ENCODE results near the gene MVB12B.
"Not testable (repeated sequence)": the region's sequence is repeated elsewhere in the genome, so short reads cannot be mapped to it uniquely, and the experiment has no call there.

Gene MVB12B

DNA sequence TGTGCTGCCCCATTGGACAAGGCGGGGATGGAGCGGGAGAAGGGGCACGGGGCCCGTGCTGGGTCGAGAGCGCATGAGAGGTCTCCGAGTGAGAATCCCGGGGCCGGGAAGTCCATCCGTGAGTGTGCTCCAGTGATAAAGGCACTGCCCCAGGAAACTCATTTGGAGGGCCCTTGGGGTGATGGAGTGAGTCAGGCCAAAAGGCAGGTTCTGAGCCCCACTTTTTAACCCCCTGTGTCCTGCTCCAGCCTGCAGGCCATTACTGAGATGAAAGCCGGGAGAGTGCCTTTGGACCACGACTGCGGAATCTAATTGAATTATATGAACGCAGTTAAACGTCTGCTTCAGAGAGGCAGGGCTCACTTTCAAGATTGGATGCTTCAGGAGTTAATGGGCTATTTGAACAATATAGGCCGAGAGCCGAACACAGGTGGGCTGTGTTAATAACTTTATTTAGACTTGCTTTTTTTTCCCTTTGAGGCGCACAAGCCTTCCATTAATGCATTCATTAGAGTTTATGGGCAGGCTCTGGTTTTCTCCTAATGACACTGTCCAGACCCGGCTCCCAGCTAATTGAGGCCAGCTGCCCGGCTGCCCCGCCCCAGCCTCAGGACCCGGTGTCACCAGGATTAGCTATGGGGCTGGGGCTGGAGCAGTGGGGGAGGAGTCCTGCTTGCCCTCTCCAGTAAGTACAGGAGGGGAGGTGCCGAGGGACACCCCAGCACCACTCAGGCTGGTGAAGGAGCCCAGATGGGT is 208.0 kb downstream of the MVB12B start:
- no peak for DNase-seq (ENCODE audit: low read depth in 3 of 3)

DNA sequence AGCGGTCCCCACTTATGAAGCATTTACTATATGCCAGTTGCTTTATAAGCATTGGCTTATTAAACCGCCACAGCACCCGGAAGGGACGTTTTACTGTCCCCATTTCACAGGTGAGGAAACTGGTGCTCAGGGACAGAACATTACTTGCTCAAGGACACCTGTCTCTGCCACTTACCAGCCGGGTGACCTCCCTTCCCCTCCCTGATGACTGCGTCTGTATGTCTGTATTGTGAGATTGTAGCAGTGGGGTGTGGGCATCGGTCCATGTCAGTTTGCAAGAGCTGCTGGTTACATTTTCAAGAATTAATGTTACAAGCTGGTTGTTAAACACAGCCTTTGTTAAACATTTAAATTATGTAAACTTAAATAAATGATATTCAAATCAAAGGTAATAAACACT is 209.5 kb downstream of the MVB12B start:
- DNase-seq (ENCODE audit: low read depth in 3 of 3), result no peak

DNA sequence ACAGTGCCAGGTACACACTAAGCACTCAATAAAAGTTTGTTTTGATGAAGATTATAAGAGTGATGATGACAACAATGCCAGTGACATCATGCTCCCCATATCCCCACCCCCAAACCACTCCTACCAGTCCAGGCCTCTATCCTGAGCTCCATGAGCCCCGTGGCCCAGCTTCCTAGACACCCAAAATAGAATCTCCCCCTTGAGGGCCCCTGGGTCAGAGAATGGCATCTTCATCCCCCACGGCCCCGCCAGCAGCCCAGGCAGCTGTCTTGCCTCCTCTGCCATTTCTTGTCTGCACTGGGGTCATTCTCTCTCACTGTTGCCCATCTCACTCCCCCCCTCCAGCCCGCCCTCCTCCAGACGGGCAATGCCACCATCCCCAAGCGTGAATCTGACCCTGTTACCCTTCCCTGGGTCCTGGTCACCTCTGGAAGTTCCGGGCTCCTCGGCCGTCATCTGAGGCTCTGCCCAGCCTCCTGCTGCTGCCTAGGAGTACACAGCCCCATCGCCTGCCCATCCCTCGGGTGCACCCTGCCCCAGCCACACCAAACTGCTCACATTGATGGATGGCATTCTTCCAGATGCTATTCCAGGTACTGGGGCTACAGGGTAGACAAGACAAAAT is 210.3 kb downstream of the MVB12B start:
- DNase-seq (ENCODE audit: low read depth in 3 of 3), result no peak

DNA sequence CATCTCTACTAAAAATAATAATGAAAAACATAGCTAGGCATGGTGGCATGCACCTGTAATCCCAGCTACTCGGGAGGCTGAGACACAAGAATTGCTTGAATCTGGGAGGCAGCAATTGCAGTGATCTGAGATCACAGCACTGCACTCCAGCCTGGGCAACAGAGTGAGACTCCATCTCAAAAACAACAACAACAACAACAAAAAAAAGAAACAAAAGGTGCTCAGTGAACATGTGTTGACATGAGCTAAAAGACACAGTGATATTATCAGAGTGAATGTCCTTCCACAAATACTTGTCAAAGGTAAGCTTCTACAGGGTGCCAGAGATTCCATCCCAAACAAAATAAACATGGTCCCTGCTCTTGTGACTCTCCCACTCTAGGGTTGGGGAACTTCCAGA is 211.9 kb downstream of the MVB12B start:
- DNase-seq (ENCODE audit: low read depth in 3 of 3), result no peak

DNA sequence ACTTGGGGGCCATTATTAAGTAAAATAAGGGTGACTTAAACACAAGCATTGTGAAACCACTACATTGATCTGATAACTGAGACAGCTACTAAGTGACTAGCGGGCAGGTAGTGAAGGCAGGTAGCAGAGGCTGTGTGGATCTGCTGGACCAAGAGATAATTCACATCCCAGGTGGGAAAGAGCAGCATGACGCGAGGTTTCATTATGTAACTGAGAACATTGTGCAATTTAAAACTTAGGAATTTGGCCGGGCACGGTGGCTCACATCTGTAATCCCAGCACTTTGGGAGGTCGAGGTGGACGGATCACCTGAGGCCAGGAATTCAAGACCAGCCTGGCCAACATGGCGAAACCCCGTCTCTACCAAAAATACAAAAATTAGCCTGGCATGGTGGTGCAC is 213.8 kb downstream of the MVB12B start:
- DNase-seq (ENCODE audit: low read depth in 3 of 3), result not testable (repeated sequence)

GRCh38 chr9:126543490-126543889 is 216.9 kb downstream of the MVB12B start:
- DNase-seq (ENCODE audit: low read depth in 3 of 3), result no peak

GRCh38 chr9:126545106-126545505 is 218.5 kb downstream of the MVB12B start:
- DNase-seq (ENCODE audit: low read depth in 3 of 3), result no peak

- DNase-seq (ENCODE audit: low read depth in 3 of 3), result no peak
These were observed 219.4 kb downstream of the MVB12B start for GRCh38 chr9:126546036-126546435.

DNA sequence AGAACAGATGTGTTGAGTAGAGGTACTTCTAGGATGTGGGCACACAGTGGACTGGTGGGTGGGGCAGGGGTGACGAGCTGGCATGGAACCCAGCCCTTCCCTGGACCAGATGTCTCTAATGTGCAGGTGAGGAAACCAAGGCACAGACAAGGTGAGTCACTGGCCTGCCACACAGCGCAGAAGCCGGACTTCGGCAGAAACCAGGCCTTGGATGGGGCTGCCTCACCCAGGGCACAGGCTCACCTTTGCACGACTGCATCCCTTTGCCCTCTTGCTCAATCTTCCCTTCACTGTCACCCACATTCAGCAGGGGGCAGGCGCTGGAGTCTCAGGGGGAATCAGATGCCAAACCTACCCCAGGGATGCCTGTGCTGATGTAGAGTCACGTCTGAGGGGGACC is 221.7 kb downstream of the MVB12B start:
- DNase-seq (ENCODE audit: low read depth in 3 of 3), result no peak

DNA sequence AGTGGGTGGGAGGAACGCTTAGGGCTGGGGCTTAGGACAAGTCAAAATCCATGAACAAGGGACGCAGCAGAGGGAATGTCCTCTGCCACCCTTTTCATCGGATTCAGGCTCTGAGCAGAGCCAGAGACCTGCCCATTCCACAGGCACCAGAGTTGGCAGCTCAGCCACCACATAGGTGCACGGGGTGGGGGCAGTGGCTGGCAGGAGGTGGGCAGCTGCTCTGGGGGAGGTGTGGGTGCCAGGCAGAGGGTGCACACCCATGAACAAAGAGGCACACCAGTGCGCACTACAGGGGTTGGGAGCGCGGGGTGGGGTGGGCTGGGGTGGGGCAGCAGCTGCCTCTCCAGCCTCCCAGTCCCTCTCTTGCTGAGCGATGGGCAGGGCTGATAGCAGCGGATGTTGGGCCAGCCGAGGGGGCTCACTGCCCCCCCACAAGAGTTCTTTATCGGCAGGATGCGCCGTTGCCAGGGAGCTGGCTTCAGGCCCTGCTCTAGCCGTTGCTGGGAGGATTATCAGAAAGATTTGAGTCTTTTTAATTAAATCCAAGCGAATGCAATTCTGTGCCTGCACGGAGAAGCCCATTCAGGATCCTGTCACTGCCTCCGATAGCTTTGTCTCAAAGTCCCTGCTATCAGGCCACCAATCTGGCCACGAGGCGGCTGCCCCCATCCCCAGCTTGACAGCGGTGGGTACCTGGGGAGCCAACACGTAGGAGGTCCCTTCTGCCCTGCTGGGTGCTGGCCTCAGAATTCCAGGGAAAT is 222.8 kb downstream of the MVB12B start:
- no peak for DNase-seq (ENCODE audit: low read depth in 3 of 3)

DNA sequence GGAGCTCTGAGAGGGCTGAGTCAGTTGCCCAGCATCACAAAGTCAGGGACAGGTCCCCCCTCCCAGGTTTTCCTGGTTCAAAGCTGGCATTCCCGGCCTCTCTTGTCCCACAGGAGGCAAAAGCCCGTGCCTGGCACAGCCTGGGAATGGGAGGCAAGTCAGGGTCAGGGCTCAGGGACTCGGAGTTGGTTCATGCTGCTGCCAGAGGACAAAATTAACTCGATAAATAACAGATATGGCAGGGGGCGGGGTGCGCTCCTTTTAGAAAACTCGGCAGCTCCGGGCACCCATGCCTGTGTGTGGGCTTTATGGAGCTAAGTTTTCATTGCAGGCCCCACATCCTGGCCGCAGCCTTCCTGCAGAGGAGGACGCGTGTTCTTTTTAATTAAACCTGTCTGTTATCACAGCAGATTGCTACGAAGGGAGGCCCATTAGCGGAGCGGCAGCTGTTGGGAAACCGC is 224.3 kb downstream of the MVB12B start:
- DNase-seq (ENCODE audit: low read depth in 3 of 3), result no peak

DNA sequence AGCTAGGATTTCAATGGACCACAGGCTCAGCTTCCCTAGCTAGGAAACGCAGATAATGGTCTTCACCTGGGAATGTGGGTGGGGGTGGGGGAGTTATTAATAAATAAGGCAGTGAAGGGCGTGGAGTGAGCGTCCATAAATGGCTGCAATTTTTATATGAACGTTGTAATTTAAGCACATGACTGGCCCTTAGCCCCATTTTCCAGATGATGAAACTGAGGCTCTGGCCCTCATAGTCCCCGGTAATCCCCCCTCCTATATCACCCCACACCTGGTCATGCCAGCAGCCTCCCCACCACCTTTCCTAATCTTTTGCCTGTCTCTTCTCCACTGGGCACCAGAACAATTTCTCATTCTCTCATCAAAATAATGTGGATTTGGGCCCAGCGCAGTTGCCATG is 225.2 kb downstream of the MVB12B start:
- DNase-seq (ENCODE audit: low read depth in 3 of 3), result no peak

- no peak for DNase-seq (ENCODE audit: low read depth in 3 of 3)
These were observed 227.7 kb downstream of the MVB12B start for GRCh38 chr9:126554292-126554691.

DNA sequence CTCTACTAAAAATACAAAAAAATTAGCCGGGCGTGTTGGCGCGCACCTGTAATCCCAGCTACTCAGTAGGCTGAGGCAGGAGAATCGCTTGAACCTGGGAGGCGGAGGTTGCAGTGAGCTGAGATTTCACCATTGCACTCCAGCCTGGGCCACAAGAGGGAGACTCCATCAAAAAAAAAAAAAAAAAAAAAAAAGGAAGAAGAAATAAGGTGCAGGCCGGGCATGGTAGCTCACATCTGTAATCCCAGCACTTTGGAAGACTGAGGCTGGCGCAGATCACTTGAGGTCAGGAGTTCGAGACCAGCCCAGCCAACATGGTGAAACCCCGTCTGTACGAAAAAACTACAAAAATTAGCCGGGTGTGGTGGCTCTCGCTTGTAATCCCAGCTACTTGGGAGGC is 228.8 kb downstream of the MVB12B start:
- DNase-seq (ENCODE audit: low read depth in 3 of 3), result not testable (repeated sequence)

Data from stimulated activated CD4-positive, alpha-beta T cell treated with anti-CD3 and anti-CD28 coated beads, TNF-alpha, amount 100 ng/mL, for 24 hours (primary cell).